Measurements from ENCODE around the gene ANKMY1.

Gene ANKMY1

DNA sequence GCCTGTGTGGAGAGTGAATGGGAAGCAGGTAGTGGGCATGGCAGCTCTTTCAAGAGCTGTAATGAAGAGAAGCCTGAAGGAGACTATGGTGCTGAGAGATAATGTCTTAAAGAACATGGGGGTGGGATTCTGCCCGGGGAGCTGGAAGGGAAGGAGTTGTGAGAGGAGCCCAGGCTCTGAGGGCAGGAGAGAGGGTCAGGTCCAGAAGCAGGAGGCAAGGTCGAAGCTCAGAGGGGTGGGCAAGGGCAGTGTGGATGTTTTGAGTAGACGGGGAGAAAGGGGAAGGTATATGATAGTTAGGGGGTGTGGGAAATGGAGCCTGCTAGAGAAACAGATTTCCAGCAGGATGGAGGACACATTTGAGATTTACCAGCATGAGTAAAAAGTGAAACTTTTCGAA lies 30.9 kb upstream of the ANKMY1 start:
- H3K9ac ChIP-seq (ENCODE audit: low read length in 5 of 5): peak overlapping the region in 1 of 5 donors; percentile 80
- no peak overlapping the region for H3K4me3 ChIP-seq (ENCODE audit: low read depth in 1 of 5, low read length in 5 of 5)
- peaks cover 21 to 41% (median 35%) of the 10 kb centered on the region in 5 donors for H3K4me1 ChIP-seq (ENCODE audit: control insufficient read depth in 5 of 5, insufficient read depth in 5 of 5, low read length in 5 of 5)
- no peaks in the 10 kb centered on the region for H3K9me3 ChIP-seq (ENCODE audit: control insufficient read depth in 5 of 5, low read length in 5 of 5)
- H3K36me3 ChIP-seq (ENCODE audit: control insufficient read depth in 5 of 5, insufficient read depth in 5 of 5, low read length in 5 of 5): peaks cover 0 to 45% (median 34%) of the 10 kb centered on the region in 5 donors
- H3K27me3 ChIP-seq (ENCODE audit: control insufficient read depth in 5 of 5, insufficient read depth in 4 of 5, low read length in 5 of 5): no peaks in the 10 kb centered on the region
- no peak overlapping the region for H3K27ac ChIP-seq (ENCODE audit: low read depth, low read length)

DNA sequence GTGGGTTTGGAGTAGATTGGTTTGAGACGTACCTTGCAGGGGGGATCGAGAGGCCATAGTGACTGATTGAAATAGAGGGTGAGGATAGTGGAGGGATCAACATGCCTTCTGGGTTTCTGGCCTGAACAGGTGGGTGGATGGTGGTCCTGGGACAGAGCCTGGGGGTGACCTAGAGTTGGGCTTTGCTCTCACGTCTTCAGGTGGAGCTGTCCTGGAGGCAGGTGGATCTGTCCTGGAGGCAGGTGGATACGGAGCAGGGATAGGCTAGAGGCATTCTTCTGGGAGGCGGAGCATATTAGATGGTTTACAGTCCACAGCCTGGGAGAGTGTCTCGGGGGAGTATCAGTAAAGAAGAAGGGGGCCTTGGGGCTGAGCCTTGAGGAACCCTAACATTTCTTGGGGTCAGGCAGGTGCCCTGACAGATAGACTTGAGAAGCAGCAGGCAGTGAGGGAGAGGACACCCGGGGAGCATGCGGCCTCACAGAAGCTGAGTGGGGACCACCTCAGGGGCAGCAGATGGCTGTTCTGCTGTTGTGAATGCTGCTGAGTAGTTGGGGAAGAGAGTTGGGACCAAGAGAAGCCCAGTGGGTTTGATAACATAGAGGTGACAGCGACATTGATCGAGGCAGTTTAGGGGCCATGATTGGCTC lies 30.3 kb upstream of the ANKMY1 start:
- Histone ChIP-seq H3K27me3 (ENCODE audit: control insufficient read depth in 5 of 5, insufficient read depth in 4 of 5, low read length in 5 of 5) (no peaks in the 10 kb centered on the region), H3K4me1 (ENCODE audit: control insufficient read depth in 5 of 5, insufficient read depth in 5 of 5, low read length in 5 of 5) (peaks cover 21 to 41% (median 35%) of the 10 kb centered on the region in 5 donors), H3K36me3 (ENCODE audit: control insufficient read depth in 5 of 5, insufficient read depth in 5 of 5, low read length in 5 of 5) (peaks cover 0 to 39% (median 31%) of the 10 kb centered on the region in 5 donors), H3K9ac (ENCODE audit: low read length in 5 of 5) (peak overlapping the region in 4 of 5 donors; percentile 72 to 83 (median 79)), H3K4me3 (ENCODE audit: low read depth in 1 of 5, low read length in 5 of 5) (peak overlapping the region; percentile 17 to 97 (median 90)), H3K27ac (ENCODE audit: low read depth, low read length) (no peak overlapping the region), H3K9me3 (ENCODE audit: control insufficient read depth in 5 of 5, low read length in 5 of 5) (no peaks in the 10 kb centered on the region)

GRCh38 chr2:240586919-240587800 lies 29.4 kb upstream of the ANKMY1 start:
- Histone ChIP-seq H3K9ac (ENCODE audit: low read length in 5 of 5) (peak overlapping the region; percentile 28 to 83 (median 78)), H3K36me3 (ENCODE audit: control insufficient read depth in 5 of 5, insufficient read depth in 5 of 5, low read length in 5 of 5) (peaks cover 0 to 34% (median 27%) of the 10 kb centered on the region in 5 donors), H3K9me3 (ENCODE audit: control insufficient read depth in 5 of 5, low read length in 5 of 5) (no peaks in the 10 kb centered on the region), H3K4me3 (ENCODE audit: low read depth in 1 of 5, low read length in 5 of 5) (peak overlapping the region; percentile 72 to 97 (median 90)), H3K27me3 (ENCODE audit: control insufficient read depth in 5 of 5, insufficient read depth in 4 of 5, low read length in 5 of 5) (no peaks in the 10 kb centered on the region), H3K4me1 (ENCODE audit: control insufficient read depth in 5 of 5, insufficient read depth in 5 of 5, low read length in 5 of 5) (peaks cover 21 to 41% (median 35%) of the 10 kb centered on the region in 5 donors), H3K27ac (ENCODE audit: low read depth, low read length) (no peak overlapping the region)

DNA sequence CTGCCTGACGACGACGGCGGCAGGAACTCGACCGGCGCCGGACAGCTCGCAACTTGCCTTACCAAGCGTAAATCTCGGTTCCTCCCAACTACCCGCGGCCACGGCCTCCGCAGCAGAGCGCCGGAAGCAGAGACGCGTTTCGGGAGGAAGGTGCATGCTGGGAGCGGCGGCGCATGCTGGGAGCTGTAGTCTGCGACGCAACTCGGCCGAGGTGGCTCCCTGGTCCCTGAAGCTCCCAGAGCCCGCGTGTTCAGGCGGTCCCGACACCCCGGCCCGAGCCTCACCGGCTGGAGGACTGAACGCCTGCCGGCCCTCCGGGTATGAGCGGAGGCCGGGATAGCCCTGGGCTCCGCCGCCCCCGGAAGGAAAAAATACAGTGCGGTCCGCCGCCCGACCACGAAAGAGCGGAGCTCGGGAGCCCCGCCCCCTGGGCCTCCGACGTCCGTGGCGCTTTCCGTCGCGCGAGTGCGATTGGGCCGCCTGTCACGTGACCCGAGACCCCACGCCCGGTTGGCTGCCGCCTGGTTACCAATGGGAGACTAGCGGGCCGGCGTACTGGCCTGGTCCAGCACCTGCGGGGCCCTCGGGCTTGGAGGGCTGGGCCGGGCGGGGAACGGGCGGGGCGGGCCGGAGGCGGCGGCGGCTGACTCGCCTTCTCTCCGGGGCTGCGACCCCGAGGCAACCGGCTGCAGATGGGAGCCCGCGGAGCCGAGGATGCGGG lies 28.6 kb upstream of the ANKMY1 start, which contains the start of gene CAPN10:
Gene CAPN10, plus strand, starts transcription at position 537 of the 721 bp plus-strand sequence. Its CDS starts 178 bp downstream, at position 715.
- H3K27me3 ChIP-seq (ENCODE audit: control insufficient read depth in 5 of 5, insufficient read depth in 4 of 5, low read length in 5 of 5): no peaks in the 10 kb centered on the region

GRCh38 chr2:240585681-240586197 lies 28.0 kb upstream of the ANKMY1 start:
- H3K9me3 ChIP-seq (ENCODE audit: control insufficient read depth in 5 of 5, low read length in 5 of 5): no peaks in the 10 kb centered on the region
- peak overlapping the region; percentile 90 for H3K27ac ChIP-seq (ENCODE audit: low read depth, low read length)
- peak overlapping the region; percentile 90 to 97 (median 96) for H3K4me3 ChIP-seq (ENCODE audit: low read depth in 1 of 5, low read length in 5 of 5)
- H3K9ac ChIP-seq (ENCODE audit: low read length in 5 of 5): peak overlapping the region; percentile 92 to 99 (median 94)
- peaks cover 0 to 20% (median 13%) of the 10 kb centered on the region in 5 donors for H3K36me3 ChIP-seq (ENCODE audit: control insufficient read depth in 5 of 5, insufficient read depth in 5 of 5, low read length in 5 of 5)
- H3K4me1 ChIP-seq (ENCODE audit: control insufficient read depth in 5 of 5, insufficient read depth in 5 of 5, low read length in 5 of 5): peaks cover 21 to 41% (median 35%) of the 10 kb centered on the region in 5 donors
- no peaks in the 10 kb centered on the region for H3K27me3 ChIP-seq (ENCODE audit: control insufficient read depth in 5 of 5, insufficient read depth in 4 of 5, low read length in 5 of 5)

More for the DNA sequence above, 28.6 kb upstream of the ANKMY1 start, which contains the start of gene CAPN10:
- Histone ChIP-seq H3K36me3 (ENCODE audit: control insufficient read depth in 5 of 5, insufficient read depth in 5 of 5, low read length in 5 of 5) (peaks cover 0 to 26% (median 19%) of the 10 kb centered on the region in 5 donors), H3K9ac (ENCODE audit: low read length in 5 of 5) (peak within 1 kb of the TSS; percentile 92 to 99 (median 94)), H3K4me3 (ENCODE audit: low read depth in 1 of 5, low read length in 5 of 5) (peak within 1 kb of the TSS; percentile 90 to 97 (median 96)), H3K9me3 (ENCODE audit: control insufficient read depth in 5 of 5, low read length in 5 of 5) (no peaks in the 10 kb centered on the region), H3K27ac (ENCODE audit: low read depth, low read length) (peak within 1 kb of the TSS; percentile 90), H3K4me1 (ENCODE audit: control insufficient read depth in 5 of 5, insufficient read depth in 5 of 5, low read length in 5 of 5) (peaks cover 21 to 41% (median 35%) of the 10 kb centered on the region in 5 donors)

DNA sequence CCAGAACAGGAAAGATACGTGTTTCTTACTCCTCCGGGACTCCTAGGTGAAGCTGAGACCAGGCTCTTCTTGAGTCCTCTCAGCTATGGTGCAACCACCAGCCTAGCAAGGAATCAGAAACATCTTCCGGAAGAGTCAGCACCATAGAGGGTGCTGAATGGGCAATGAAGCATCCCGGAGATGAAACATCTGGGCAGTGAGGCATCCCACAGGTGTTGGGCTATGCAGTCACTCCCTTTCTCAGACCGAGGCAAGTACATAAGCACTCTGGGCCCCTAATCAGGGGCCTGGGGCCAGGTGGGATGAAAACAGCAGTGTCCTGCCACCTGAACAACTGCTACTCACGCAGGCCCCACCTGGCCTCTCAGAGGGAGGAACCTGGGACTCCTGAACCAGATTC lies 27.3 kb upstream of the ANKMY1 start:
- no peak overlapping the region for H3K27ac ChIP-seq (ENCODE audit: low read depth, low read length)
- H3K27me3 ChIP-seq (ENCODE audit: control insufficient read depth in 5 of 5, insufficient read depth in 4 of 5, low read length in 5 of 5): no peaks in the 10 kb centered on the region
- peak overlapping the region; percentile 92 to 99 (median 94) for H3K9ac ChIP-seq (ENCODE audit: low read length in 5 of 5)
- H3K4me3 ChIP-seq (ENCODE audit: low read depth in 1 of 5, low read length in 5 of 5): peak overlapping the region; percentile 90 to 97 (median 96)
- H3K4me1 ChIP-seq (ENCODE audit: control insufficient read depth in 5 of 5, insufficient read depth in 5 of 5, low read length in 5 of 5): peaks cover 22 to 46% (median 42%) of the 10 kb centered on the region in 5 donors
- peaks cover 0 to 14% (median 8%) of the 10 kb centered on the region in 5 donors for H3K36me3 ChIP-seq (ENCODE audit: control insufficient read depth in 5 of 5, insufficient read depth in 5 of 5, low read length in 5 of 5)
- no peaks in the 10 kb centered on the region for H3K9me3 ChIP-seq (ENCODE audit: control insufficient read depth in 5 of 5, low read length in 5 of 5)

DNA sequence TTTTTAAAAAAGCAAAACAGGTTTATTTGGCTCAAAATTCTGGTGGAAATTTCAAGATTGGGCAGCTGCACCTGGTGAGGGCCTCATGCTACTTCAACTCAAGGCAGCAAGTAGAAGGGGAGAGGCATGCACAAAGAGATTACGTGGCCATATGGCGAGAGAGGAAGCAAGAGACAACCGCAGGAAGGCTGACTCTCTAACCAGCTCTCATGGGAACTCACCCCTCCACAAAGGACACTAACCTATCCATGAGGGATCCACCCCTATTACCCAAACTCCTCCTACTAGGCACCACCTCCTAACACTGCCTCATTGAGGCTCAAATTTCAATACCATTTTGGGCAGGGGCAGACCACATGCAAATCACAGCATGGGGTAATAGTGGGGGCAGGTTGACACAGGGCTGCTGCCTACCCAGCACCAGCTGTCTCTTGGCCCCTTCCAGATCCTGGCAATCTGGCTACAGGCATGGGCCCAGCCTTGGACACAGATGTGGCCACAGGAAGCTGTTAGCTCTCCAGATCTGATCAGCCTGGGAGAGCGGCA lies 26.8 kb upstream of the ANKMY1 start:
- no peaks in the 10 kb centered on the region for H3K9me3 ChIP-seq (ENCODE audit: control insufficient read depth in 5 of 5, low read length in 5 of 5)
- H3K9ac ChIP-seq (ENCODE audit: low read length in 5 of 5): peak overlapping the region in 3 of 5 donors; percentile 94 to 99 (median 97)
- H3K36me3 ChIP-seq (ENCODE audit: control insufficient read depth in 5 of 5, insufficient read depth in 5 of 5, low read length in 5 of 5): peaks cover 0 to 8% (median 3%) of the 10 kb centered on the region in 5 donors
- no peaks in the 10 kb centered on the region for H3K27me3 ChIP-seq (ENCODE audit: control insufficient read depth in 5 of 5, insufficient read depth in 4 of 5, low read length in 5 of 5)
- peaks cover 23 to 52% (median 47%) of the 10 kb centered on the region in 5 donors for H3K4me1 ChIP-seq (ENCODE audit: control insufficient read depth in 5 of 5, insufficient read depth in 5 of 5, low read length in 5 of 5)
- no peak overlapping the region for H3K27ac ChIP-seq (ENCODE audit: low read depth, low read length)
- H3K4me3 ChIP-seq (ENCODE audit: low read depth in 1 of 5, low read length in 5 of 5): peak overlapping the region in 2 of 5 donors; percentile 90 to 96

DNA sequence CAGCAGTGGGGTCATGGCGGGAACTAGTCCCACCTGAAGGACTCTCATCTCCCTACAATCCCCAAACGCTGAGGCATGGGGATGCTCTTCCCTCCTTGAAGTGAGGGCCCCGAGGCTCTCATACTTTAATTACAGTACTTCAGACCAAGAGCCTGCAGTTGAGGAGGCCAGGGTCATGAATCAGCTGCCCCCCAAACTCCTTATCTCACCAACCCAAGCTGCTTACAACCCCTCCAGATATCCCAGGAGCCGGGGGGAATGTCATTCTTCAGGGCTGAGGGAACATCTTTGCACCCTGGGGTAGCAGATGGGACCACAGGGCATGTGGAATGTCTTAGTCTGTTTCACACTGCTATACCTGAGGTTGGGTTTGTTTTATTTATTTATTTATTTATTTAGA lies 26.0 kb upstream of the ANKMY1 start:
- Histone ChIP-seq H3K9ac (ENCODE audit: low read length in 5 of 5) (peak overlapping the region in 1 of 5 donors; percentile 23), H3K36me3 (ENCODE audit: control insufficient read depth in 5 of 5, insufficient read depth in 5 of 5, low read length in 5 of 5) (peaks cover 0 to 5% (median 0%) of the 10 kb centered on the region in 5 donors), H3K9me3 (ENCODE audit: control insufficient read depth in 5 of 5, low read length in 5 of 5) (no peaks in the 10 kb centered on the region), H3K27me3 (ENCODE audit: control insufficient read depth in 5 of 5, insufficient read depth in 4 of 5, low read length in 5 of 5) (no peaks in the 10 kb centered on the region), H3K4me3 (ENCODE audit: low read depth in 1 of 5, low read length in 5 of 5) (no peak overlapping the region), H3K4me1 (ENCODE audit: control insufficient read depth in 5 of 5, insufficient read depth in 5 of 5, low read length in 5 of 5) (peaks cover 23 to 58% (median 53%) of the 10 kb centered on the region in 5 donors), H3K27ac (ENCODE audit: low read depth, low read length) (no peak overlapping the region)

DNA sequence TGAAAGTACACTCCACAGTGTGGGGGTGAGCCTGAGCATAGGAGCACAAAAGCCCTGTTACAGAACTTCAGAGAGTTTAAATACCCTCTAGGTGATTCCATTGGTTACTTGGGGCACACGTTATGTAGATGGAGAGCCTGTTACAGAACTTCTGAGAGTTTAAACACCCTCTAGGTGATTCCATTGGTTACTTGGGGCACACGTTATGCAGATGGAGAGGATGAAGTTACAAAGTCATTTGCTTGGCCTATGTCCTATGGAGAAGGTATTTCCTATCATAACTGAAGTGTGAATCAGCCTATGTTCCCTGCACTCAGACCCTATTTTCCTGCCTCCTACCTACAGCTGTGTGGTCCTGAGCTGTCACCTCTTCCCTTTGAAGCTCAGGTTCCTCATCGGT lies 25.0 kb upstream of the ANKMY1 start:
- no peak overlapping the region for H3K27ac ChIP-seq (ENCODE audit: low read depth, low read length)
- H3K9me3 ChIP-seq (ENCODE audit: control insufficient read depth in 5 of 5, low read length in 5 of 5): no peaks in the 10 kb centered on the region
- peaks cover 17 to 57% (median 49%) of the 10 kb centered on the region in 5 donors for H3K4me1 ChIP-seq (ENCODE audit: control insufficient read depth in 5 of 5, insufficient read depth in 5 of 5, low read length in 5 of 5)

More for the DNA sequence above, 25.0 kb upstream of the ANKMY1 start:
- Histone ChIP-seq H3K9ac (ENCODE audit: low read length in 5 of 5) (no peak overlapping the region), H3K36me3 (ENCODE audit: control insufficient read depth in 5 of 5, insufficient read depth in 5 of 5, low read length in 5 of 5) (peaks cover 0 to 13% (median 8%) of the 10 kb centered on the region in 5 donors), H3K27me3 (ENCODE audit: control insufficient read depth in 5 of 5, insufficient read depth in 4 of 5, low read length in 5 of 5) (no peaks in the 10 kb centered on the region), H3K4me3 (ENCODE audit: low read depth in 1 of 5, low read length in 5 of 5) (no peak overlapping the region)

Data from subcutaneous abdominal adipose tissue (tissue), 5 donors.